ENCODE results near the gene CACFD1. TPM values are rescaled to one million over a fixed set of nuclear protein-coding genes. Genes with fewer than 3 reads are reported as not detected.

Gene CACFD1
- total RNA-seq, 1 experiment from 2014 or later: 1.5 TPM

DNA sequence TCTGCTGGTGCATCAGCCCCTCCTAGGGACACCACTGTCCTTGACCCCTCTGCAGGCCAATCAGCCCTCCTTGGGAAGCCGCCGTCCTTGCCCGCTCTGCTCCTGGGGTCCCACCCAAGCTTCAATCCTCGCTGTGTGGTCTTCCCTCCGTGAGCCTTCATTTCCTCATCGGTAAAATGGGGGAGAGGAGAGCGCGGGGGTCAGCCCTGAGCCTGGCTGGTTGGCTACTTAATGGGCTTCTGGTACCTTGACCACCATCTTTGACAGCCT is 31.8 kb downstream of the CACFD1 start:
- Mint-ChIP-seq H3K27ac (ENCODE audit: low read depth, unreplicated experiment) (no peak overlapping the region), H3K4me3 (ENCODE audit: unreplicated experiment) (no peak overlapping the region), H3K4me1 (ENCODE audit: insufficient read depth, unreplicated experiment) (no peaks in the 10 kb centered on the region), H3K9me3 (ENCODE audit: unreplicated experiment) (no peaks in the 10 kb centered on the region), H3K27me3 (ENCODE audit: insufficient read depth, unreplicated experiment) (peaks cover 21% of the 10 kb centered on the region), H3K36me3 (ENCODE audit: insufficient read depth, unreplicated experiment) (no peaks in the 10 kb centered on the region)
- POLR2A ChIA-PET: no interaction called here
- TF ChIP-seq, protein P1, sequence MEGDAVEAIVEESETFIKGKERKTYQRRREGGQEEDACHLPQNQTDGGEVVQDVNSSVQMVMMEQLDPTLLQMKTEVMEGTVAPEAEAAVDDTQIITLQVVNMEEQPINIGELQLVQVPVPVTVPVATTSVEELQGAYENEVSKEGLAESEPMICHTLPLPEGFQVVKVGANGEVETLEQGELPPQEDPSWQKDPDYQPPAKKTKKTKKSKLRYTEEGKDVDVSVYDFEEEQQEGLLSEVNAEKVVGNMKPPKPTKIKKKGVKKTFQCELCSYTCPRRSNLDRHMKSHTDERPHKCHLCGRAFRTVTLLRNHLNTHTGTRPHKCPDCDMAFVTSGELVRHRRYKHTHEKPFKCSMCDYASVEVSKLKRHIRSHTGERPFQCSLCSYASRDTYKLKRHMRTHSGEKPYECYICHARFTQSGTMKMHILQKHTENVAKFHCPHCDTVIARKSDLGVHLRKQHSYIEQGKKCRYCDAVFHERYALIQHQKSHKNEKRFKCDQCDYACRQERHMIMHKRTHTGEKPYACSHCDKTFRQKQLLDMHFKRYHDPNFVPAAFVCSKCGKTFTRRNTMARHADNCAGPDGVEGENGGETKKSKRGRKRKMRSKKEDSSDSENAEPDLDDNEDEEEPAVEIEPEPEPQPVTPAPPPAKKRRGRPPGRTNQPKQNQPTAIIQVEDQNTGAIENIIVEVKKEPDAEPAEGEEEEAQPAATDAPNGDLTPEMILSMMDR (IDR thresholded peaks at IDR 0.05; ENCODE audit: unreplicated experiment): no peak
- intact Hi-C loops (cut with micrococcal nuclease): no loop called here
- no peak for DNase-seq (ENCODE audit: unreplicated experiment)
- BruUV-seq (replicated peaks): no TSS peak
- CTCF ChIA-PET: interaction anchor here (0.6 kb wide), 1 partner anchor 41 kb away, joined by 5 read pairs; no protein-coding TSS in a partner anchor

DNA sequence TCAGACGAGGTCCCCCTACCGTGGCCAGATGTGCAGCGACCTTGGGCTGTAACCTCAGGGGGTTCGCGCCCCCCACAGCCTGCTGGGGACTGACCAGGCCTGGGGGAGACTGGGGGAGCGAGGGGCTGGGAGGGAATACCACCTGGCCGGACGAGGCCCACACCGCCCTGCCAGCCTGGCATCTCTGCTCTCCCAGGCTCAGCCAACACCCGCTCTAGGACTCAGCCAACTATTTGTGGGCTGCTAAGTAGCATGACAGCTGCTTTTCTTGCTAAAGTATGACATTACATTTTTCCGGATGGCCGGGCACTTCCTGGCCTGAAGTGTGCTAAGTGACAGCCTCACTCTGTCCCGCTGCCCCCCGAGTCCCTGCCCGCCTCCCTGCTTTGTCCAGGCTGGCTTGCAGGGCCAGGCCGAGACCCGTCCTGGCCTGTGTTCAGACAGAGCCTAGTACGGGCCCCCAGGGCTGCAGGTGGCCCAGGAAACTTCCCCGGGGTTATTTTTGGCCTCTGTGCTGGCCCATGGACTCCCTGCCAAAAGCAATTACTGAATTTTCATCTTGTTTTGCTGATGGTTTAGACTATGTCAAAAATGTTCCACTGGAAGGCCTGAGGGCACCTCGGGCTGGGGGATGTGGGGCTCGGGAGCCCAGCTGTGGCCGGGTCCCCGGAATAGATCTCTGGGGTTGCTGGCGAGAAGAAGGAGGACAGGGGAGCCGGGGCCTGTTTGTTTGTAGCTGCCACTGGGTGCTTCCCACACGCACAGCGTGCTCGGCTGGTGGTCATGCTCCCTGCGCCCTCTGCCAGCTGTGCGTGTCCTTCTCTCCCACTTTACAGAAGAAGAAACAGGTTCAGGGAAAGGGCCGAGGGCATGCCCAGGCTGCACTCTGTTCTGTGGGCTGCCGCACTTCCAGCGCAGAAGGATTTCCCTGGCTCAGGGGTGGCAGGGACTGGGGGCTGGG is 32.6 kb downstream of the CACFD1 start:
- no TSS peak for BruUV-seq (replicated peaks)
- Mint-ChIP-seq H3K4me1 (ENCODE audit: insufficient read depth, unreplicated experiment) (no peaks in the 10 kb centered on the region), H3K9me3 (ENCODE audit: unreplicated experiment) (no peaks in the 10 kb centered on the region), H3K27me3 (ENCODE audit: insufficient read depth, unreplicated experiment) (peaks cover 21% of the 10 kb centered on the region), H3K36me3 (ENCODE audit: insufficient read depth, unreplicated experiment) (no peaks in the 10 kb centered on the region), H3K27ac (ENCODE audit: low read depth, unreplicated experiment) (no peak overlapping the region), H3K4me3 (ENCODE audit: unreplicated experiment) (no peak overlapping the region)
- TF ChIP-seq, protein P1 (IDR thresholded peaks at IDR 0.05; ENCODE audit: unreplicated experiment): no peak
- intact Hi-C loops (cut with micrococcal nuclease): no loop called here
- no peak for DNase-seq (ENCODE audit: unreplicated experiment)
- CTCF ChIA-PET: interaction anchor here (0.6 kb wide), 1 partner anchor 40 kb away, joined by 5 read pairs; no protein-coding TSS in a partner anchor
- POLR2A ChIA-PET: no interaction called here

DNA sequence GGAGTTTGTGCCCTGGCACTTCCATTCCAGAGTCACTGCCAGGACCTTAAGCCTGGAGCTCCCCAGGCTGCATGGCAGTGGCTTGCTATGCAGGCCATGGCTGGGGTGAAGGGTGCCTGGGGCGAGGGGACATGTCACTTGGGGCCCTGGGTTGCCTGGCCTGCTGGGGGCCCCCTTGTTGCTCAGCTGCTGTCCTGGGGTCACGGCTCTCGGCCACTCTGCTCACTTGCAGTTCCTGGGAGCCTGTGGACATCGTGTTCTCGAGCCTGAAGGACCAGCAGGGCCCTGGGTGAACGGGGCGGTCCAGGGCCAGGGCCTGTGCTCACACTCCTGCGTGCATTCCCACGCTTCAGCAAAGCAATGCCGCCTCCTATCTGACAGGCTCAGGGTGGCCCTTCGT is 33.6 kb downstream of the CACFD1 start:
- no TSS peak for BruUV-seq (replicated peaks)
- intact Hi-C loops (cut with micrococcal nuclease): no loop called here

DNA sequence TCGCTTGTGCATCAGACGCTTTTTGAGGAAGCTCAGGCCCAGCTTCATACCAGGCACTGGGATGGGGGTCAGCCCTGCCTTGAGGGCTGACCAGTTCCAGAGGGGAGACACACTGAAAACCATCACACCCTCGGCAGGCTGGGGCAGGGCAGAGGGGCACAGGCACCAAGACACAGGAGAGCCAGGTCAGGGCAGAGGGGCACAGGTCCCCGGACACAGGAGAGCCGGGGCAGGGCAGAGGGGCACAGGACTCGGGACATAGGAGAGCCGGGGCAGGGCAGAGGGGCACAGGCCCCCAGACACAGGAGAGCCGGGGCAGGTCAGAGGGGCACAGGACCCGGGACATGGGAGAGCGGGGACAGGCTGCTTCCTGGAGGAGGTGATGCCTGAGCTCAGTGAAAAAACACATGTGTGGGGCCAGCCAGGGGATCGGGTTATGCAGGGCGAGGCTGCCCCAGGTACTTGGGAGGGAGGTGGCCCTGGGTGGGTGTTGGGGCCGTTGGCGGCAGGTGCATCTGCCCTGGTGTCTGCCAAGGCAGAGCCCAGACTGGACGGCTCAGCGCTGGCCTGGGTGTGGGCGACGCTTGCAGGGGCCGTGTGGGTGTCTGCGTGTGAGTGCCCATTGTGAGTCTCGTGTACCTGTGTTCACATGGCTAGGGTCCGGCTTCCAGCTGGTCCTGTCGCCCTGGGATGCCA is 34.2 kb downstream of the CACFD1 start:
- intact Hi-C loops (cut with micrococcal nuclease): no loop called here
- POLR2A ChIA-PET: no interaction called here
- TF ChIP-seq, protein P1 (IDR thresholded peaks at IDR 0.05; ENCODE audit: unreplicated experiment): no peak
- no TSS peak for BruUV-seq (replicated peaks)
- CTCF ChIA-PET: interaction anchor here (0.6 to 1.1 kb wide), 4 partner anchors 22 to 469 kb away, joined by 3 read pairs; no protein-coding TSS in a partner anchor
- Mint-ChIP-seq H3K36me3 (ENCODE audit: insufficient read depth, unreplicated experiment) (no peaks in the 10 kb centered on the region), H3K4me3 (ENCODE audit: unreplicated experiment) (no peak overlapping the region), H3K4me1 (ENCODE audit: insufficient read depth, unreplicated experiment) (no peaks in the 10 kb centered on the region), H3K27ac (ENCODE audit: low read depth, unreplicated experiment) (no peak overlapping the region), H3K27me3 (ENCODE audit: insufficient read depth, unreplicated experiment) (peaks cover 36% of the 10 kb centered on the region), H3K9me3 (ENCODE audit: unreplicated experiment) (no peaks in the 10 kb centered on the region)
- DNase-seq (ENCODE audit: unreplicated experiment): no peak

More for the DNA sequence above, 33.6 kb downstream of the CACFD1 start:
- POLR2A ChIA-PET: no interaction called here
- CTCF ChIA-PET: interaction anchor here (0.7 kb wide), 1 partner anchor 21 kb away, joined by 3 read pairs; no protein-coding TSS in a partner anchor
- no peak overlapping the region for H3K4me3 Mint-ChIP-seq (ENCODE audit: unreplicated experiment)
- H3K9me3 Mint-ChIP-seq (ENCODE audit: unreplicated experiment): no peaks in the 10 kb centered on the region
- no peak for DNase-seq (ENCODE audit: unreplicated experiment)
- no peaks in the 10 kb centered on the region for H3K4me1 Mint-ChIP-seq (ENCODE audit: insufficient read depth, unreplicated experiment)
- TF ChIP-seq, protein P1 (IDR thresholded peaks at IDR 0.05; ENCODE audit: unreplicated experiment): no peak
- H3K36me3 Mint-ChIP-seq (ENCODE audit: insufficient read depth, unreplicated experiment): no peaks in the 10 kb centered on the region
- H3K27ac Mint-ChIP-seq (ENCODE audit: low read depth, unreplicated experiment): no peak overlapping the region
- H3K27me3 Mint-ChIP-seq (ENCODE audit: insufficient read depth, unreplicated experiment): peaks cover 30% of the 10 kb centered on the region

Measured in MCF 10A (cell line).